DND-41 (cell line): Measurements from ENCODE around the gene DNAH12.

ENCODE experiments used
- ATAC-seq: fragments of 200-7000 bp; cut with Tn5 transposase; 3 replicates; pipeline ENCODE4 v1.9.1; 2021; ENCODE audit warnings: low read depth; ENCODE audit not compliant: insufficient read depth
- DNase-seq: peaks from one replicate; pipeline ENCODE4 v3.0.0-alpha.2; 2020
- H2AFZ ChIP-seq: 2 replicates; pipeline ENCODE4 v1.6.0; 2012; ENCODE audit warnings: low read depth, low read length
- H3K27ac ChIP-seq: 2 replicates; pipeline ENCODE4 v1.5.1; 2012; ENCODE audit warnings: low read length, inconsistent platforms
- H3K27me3 ChIP-seq: fragments of 200-600 bp; sonication (generic); 2 replicates; pipeline ENCODE4 v1.6.0; 2012; ENCODE audit warnings: low read length, mild to moderate bottlenecking, inconsistent platforms; ENCODE audit not compliant: insufficient read depth, poor library complexity
- H3K36me3 ChIP-seq: 2 replicates; pipeline ENCODE4 v1.5.1; 2012; ENCODE audit warnings: low read length, inconsistent platforms; ENCODE audit not compliant: insufficient read depth
- H3K4me1 ChIP-seq: 2 replicates; pipeline ENCODE4 v1.5.1; 2012; ENCODE audit warnings: mild to moderate bottlenecking, low read length; ENCODE audit not compliant: insufficient read depth
- H3K4me2 ChIP-seq: 2 replicates; pipeline ENCODE4 v1.6.0; 2012; ENCODE audit warnings: mild to moderate bottlenecking, moderate library complexity, low read length, inconsistent platforms; ENCODE audit not compliant: insufficient read depth
- H3K4me3 ChIP-seq, 2 experiments: fragments of 200-600 bp in 1 of 2; shearing (Covaris generic) in 1 of 2; 2 replicates each; pipeline ENCODE4 v1.5.1; 2012 to 2016; ENCODE audit warnings: inconsistent platforms in 2 of 2, low read length in 2 of 2, mild to moderate bottlenecking in 2 of 2, low read depth in 1 of 2, moderate library complexity in 1 of 2
- H3K79me2 ChIP-seq: 2 replicates; pipeline ENCODE4 v1.6.0; 2012; ENCODE audit warnings: low read length, inconsistent platforms; ENCODE audit not compliant: insufficient read depth
- H3K9ac ChIP-seq: 2 replicates; pipeline ENCODE4 v1.6.0; 2012; ENCODE audit warnings: low read depth, mild to moderate bottlenecking, inconsistent platforms, low read length, moderate library complexity
- H3K9me3 ChIP-seq: 2 replicates; pipeline ENCODE4 v1.5.1; 2012; ENCODE audit warnings: low read length, moderate library complexity, mild to moderate bottlenecking, inconsistent platforms; ENCODE audit not compliant: insufficient read depth, severe bottlenecking
- H4K20me1 ChIP-seq: 2 replicates; pipeline ENCODE4 v1.6.0; 2012; ENCODE audit warnings: low read length; ENCODE audit not compliant: insufficient read depth
- CTCF ChIP-seq: IDR thresholded peaks from 2 replicates; pipeline ENCODE4 v1.5.1; 2012; ENCODE audit warnings: borderline replicate concordance, low read length, moderate library complexity, mild to moderate bottlenecking; ENCODE audit not compliant: poor library complexity, severe bottlenecking; ENCODE audit errors: extremely low read depth
- EZH2 ChIP-seq: IDR thresholded peaks from 3 replicates; pipeline ENCODE4 v1.6.1; 2012; ENCODE audit warnings: borderline replicate concordance, low read depth, mild to moderate bottlenecking, moderate library complexity, low read length, inconsistent platforms; ENCODE audit not compliant: severe bottlenecking

The DNAH12 gene

DNA sequence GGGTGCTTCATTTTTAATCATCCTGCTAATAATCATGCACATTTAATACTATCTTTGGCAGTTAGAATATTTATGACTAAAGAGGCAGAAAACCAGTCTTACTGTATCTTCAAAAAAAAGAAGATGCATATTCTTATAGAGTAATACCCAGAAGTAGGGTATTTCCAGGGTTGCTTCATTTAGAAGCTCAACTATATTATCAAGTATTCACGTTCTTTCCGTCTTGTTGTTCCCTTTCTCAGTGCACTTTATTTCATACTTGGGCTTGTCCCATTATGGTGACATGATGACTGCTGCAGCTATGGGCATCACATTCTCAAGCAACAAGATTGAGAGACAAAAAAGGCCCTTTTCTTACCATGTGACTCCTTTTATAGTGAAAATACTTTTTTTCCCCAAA lies 154.9 kb downstream of the DNAH12 start:
- no peak overlapping the region for H3K27ac ChIP-seq
- H3K4me2 ChIP-seq: no peak overlapping the region
- no peak overlapping the region for H3K4me3 ChIP-seq
- TF ChIP-seq EZH2: no peak
- H3K36me3 ChIP-seq: no peaks in the 10 kb centered on the region
- H3K9ac ChIP-seq: no peak overlapping the region
- H3K27me3 ChIP-seq: peaks cover 30% of the 10 kb centered on the region
- DNase-seq (no peak), ATAC-seq (no peak)
- no peaks in the 10 kb centered on the region for H3K79me2 ChIP-seq
- no peaks in the 10 kb centered on the region for H3K4me1 ChIP-seq
- H3K9me3 ChIP-seq: no peaks in the 10 kb centered on the region
- H2AFZ ChIP-seq: no peak overlapping the region
- H4K20me1 ChIP-seq: no peaks in the 10 kb centered on the region

DNA sequence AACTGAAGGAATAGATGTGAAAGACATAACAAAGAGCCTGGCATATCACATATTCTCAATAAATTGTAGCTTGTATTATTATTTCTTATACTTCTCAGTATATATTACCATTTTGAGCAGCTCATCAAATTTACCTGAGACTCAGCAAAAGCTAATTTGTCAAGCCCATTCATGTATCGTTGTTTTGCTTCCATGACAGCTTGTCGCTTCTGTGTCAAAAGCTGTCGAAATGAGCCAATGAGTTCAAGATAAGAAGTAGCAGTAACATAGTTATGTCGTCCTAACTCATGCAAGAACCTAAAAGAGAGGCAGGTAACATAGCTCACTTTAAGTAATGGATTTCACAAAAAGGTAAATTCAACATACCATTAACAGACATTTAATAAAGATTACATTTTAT lies 157.8 kb downstream of the DNAH12 start:
- Histone ChIP-seq H3K9me3 (no peaks in the 10 kb centered on the region), H3K79me2 (no peaks in the 10 kb centered on the region), H3K9ac (no peak overlapping the region), H3K27me3 (peaks cover 28% of the 10 kb centered on the region), H3K4me1 (no peaks in the 10 kb centered on the region), H3K4me3 (no peak overlapping the region), H3K36me3 (no peaks in the 10 kb centered on the region), H2AFZ (no peak overlapping the region), H3K4me2 (no peak overlapping the region), H3K27ac (no peak overlapping the region), H4K20me1 (no peaks in the 10 kb centered on the region)
- no peak for TF ChIP-seq CTCF
- TF ChIP-seq EZH2: no peak
- ATAC-seq (no peak), DNase-seq (no peak)

DNA sequence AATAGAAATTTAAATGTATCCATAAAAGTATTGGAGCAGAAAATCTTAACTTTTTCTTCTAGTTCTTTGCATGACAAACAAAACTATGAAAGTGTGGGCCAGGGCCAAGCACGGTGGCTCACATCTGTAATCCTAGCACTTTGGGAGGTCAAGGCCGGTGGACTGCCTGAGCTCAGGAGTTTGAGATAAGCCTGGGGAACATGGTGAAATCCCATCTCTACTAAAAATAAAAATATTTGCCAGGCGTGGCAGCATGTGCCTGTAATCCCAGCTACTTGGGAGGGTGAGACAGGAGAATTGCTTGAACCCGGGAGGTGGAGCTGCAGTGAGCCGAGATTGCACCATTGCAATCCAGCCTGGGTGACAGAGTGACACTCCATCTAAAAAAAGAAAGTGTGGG lies 158.6 kb downstream of the DNAH12 start:
- Histone ChIP-seq H3K4me1 (no peaks in the 10 kb centered on the region), H3K79me2 (no peaks in the 10 kb centered on the region), H3K27me3 (peaks cover 30% of the 10 kb centered on the region), H3K27ac (no peak overlapping the region), H3K4me2 (no peak overlapping the region), H2AFZ (no peak overlapping the region), H4K20me1 (no peaks in the 10 kb centered on the region), H3K9ac (no peak overlapping the region), H3K9me3 (no peaks in the 10 kb centered on the region), H3K36me3 (no peaks in the 10 kb centered on the region), H3K4me3 (no peak overlapping the region)
- DNase-seq (no peak), ATAC-seq (no peak)
- TF ChIP-seq CTCF: no peak
- TF ChIP-seq EZH2: no peak

DNA sequence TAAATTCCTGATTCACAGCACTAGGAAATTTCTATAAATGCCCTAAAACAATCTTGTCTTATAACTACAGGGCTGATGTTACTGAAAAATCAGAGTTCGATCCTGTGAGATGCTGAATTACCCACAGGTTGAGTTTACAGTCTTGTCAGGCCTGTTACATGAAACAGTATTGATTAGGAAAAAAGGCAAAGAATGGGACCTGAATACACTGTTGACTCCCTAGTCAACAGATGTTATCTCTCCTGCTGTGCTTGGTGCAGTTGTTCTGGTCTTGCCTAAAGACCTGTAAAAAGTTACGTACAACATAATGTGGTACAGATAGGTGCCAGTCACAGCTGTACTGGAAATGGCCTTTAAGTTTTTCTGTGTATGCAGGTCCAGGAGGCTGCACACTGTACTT lies 160.3 kb downstream of the DNAH12 start:
- no peak for ATAC-seq
- Histone ChIP-seq H3K4me2 (no peak overlapping the region), H2AFZ (no peak overlapping the region)

More for the DNA sequence above, 160.3 kb downstream of the DNAH12 start:
- Histone ChIP-seq H3K9ac (no peak overlapping the region), H3K36me3 (no peaks in the 10 kb centered on the region), H3K9me3 (no peaks in the 10 kb centered on the region), H3K4me1 (no peaks in the 10 kb centered on the region), H3K27me3 (peaks cover 30% of the 10 kb centered on the region), H3K4me3 (no peak overlapping the region), H4K20me1 (no peaks in the 10 kb centered on the region), H3K27ac (no peak overlapping the region), H3K79me2 (no peaks in the 10 kb centered on the region)
- TF ChIP-seq CTCF (no peak), EZH2 (no peak)
- no peak for DNase-seq
